ENCODE measurements around the gene FBXO24. TPM values are rescaled to one million over a fixed set of nuclear protein-coding genes. Genes with fewer than 3 reads are reported as not detected.

FBXO24 gene
- total and polyA plus RNA-seq, 9 of the 15 experiments (the other 6 are each of a cell fraction or from before 2014, with no cell fraction given) = 0.17 to 0.95 (median 0.50) TPM

- no peak for TF ChIP-seq POLR3G (IDR thresholded peaks at IDR 0.05; ENCODE audit: extremely low read depth, insufficient read length, insufficient replicate concordance)
- 0 out of 2 replicates have a peak, but pooled peaks have one; percentile 33 for TF ChIP-seq MTA3 (IDR thresholded peaks at IDR 0.05; ENCODE audit: borderline replicate concordance)
- TF ChIP-seq SREBF2 (CRISPR knock-in tag; IDR thresholded peaks at IDR 0.05) = no peak
- no peak for TF ChIP-seq E2F3 (CRISPR knock-in tag; IDR thresholded peaks at IDR 0.05)
- TF ChIP-seq KAT8 (IDR thresholded peaks at IDR 0.05; ENCODE audit: low read depth) = no peak
- TF ChIP-seq PCBP1 (IDR thresholded peaks at IDR 0.05; ENCODE audit: low read depth, low read length, poor library complexity, severe bottlenecking) = no peak
- no peak for TF ChIP-seq ZNF253 (CRISPR knock-in tag; conservative IDR thresholded peaks at IDR 0.05)
- no peak for TF ChIP-seq BRF1 (IDR thresholded peaks at IDR 0.05; ENCODE audit: borderline replicate concordance, extremely low read depth, insufficient read length)
- TF ChIP-seq BDP1 (IDR thresholded peaks at IDR 0.05; ENCODE audit: insufficient read depth, insufficient read length) = no peak
- TF ChIP-seq ZNF197 (CRISPR knock-in tag; IDR thresholded peaks at IDR 0.05; ENCODE audit: low read depth) = no peak; the same call in 1 of the 2 replicates
- TF ChIP-seq TRIM28 (IDR thresholded peaks at IDR 0.05) = no peak
- no peak for TF ChIP-seq BCLAF1 (IDR thresholded peaks at IDR 0.05; ENCODE audit: borderline replicate concordance in 1 of 2, control insufficient read depth in 1 of 2, low read depth in 2 of 2, low read length in 1 of 2)
- TF ChIP-seq ZHX1 (conservative IDR thresholded peaks at IDR 0.05; ENCODE audit: low read length) = no peak; the same call in 1 of the 2 replicates
- no peak for TF ChIP-seq THRB (CRISPR knock-in tag; conservative IDR thresholded peaks at IDR 0.05)
- TF ChIP-seq TOE1 (IDR thresholded peaks at IDR 0.05; ENCODE audit: borderline replicate concordance) = 0 out of 2 replicates have a peak, but pooled peaks have one; percentile 7
- TF ChIP-seq TOE1 (CRISPR knock-in tag; IDR thresholded peaks at IDR 0.05; ENCODE audit: borderline replicate concordance, low read depth) = 0 out of 2 replicates have a peak, but pooled peaks have one; percentile 62
- no peak for TF ChIP-seq SNAPC5 (CRISPR knock-in tag; IDR thresholded peaks at IDR 0.05)
- 0 out of 2 replicates have a peak, but pooled peaks have one; percentile 34 for TF ChIP-seq TFAP4 (CRISPR knock-in tag; IDR thresholded peaks at IDR 0.05; ENCODE audit: borderline replicate concordance)
Measured at GRCh38 chr7:100640517-100641440, 54.7 kb downstream of the FBXO24 start (continued).
